HG02885 (cell line): ENCODE data around the gene UST.

Source experiments
- ATAC-seq: cut with Tn5 transposase; IDR thresholded peaks from one replicate; pipeline ENCODE4 v1.9.1; 2021; ENCODE audit warnings: mild to moderate bottlenecking; ENCODE audit not compliant: unreplicated experiment, poor library complexity

UST gene

GRCh38 chr6:148746363-148747144 lies at the start of gene UST:
UST (plus strand) TSS chr6:148747030; CDS start chr6:148747431, 401 bp downstream.
- ATAC-seq: peak; percentile 47

GRCh38 chr6:148697895-148698440 lies 48.9 kb upstream of the UST start:
- ATAC-seq: no peak

DNA sequence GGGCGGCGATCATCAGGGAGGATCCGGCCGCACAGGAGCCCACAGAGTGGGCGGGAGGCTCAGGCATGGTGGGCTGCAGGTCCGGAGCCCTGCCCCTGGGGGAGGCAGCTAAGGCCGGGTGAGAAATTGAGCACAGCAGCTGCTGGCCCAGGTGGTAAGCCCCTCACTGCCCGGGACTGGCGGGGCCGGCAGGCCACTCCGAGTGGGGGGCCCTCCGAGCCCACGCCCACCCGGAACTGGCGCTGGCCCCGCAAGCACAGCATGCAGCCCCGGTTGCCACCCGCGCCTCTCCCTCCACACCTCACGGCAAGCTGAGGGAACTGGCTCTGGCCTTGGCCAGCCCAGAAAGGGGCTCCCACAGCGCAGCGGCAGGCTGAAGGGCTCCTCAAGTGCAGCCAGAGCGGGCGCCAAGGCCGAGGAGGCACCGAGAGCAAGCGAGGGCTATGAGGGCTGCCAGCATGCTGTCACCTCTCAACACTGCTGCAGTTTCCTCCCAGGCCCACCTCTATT lies 48.1 kb upstream of the UST start:
- no peak for ATAC-seq

- ATAC-seq: no peak
Measured at GRCh38 chr6:148700047-148700715, 46.6 kb upstream of the UST start.

- ATAC-seq: peak; percentile 86
Measured at GRCh38 chr6:148700741-148701311, 46.0 kb upstream of the UST start.

DNA sequence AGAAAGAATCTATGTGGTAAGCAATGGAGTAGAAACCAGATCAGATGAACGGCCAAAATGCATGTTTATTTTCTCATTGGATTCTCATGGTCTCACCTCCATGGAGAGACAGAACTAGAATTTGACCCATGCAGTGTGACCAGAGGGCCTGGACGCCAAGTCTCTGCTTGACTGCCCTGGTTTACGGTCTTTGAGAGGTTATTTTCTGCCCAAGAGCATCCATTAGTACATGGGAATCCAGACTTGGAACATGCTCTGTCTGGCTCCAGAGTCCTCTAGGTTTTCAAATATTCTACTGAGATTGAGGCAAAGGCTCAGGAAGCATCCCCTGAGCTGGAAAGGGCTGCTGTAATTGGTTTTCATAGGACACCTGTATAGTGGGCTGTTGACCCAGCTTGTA lies 45.5 kb upstream of the UST start:
- no peak for ATAC-seq

GRCh38 chr6:148703900-148704299 lies 42.9 kb upstream of the UST start:
- no peak for ATAC-seq

GRCh38 chr6:148704400-148705246 lies 42.2 kb upstream of the UST start:
- no peak for ATAC-seq

- no peak for ATAC-seq
Measured at GRCh38 chr6:148708707-148709106, 38.1 kb upstream of the UST start.

GRCh38 chr6:148709577-148709976 lies 37.3 kb upstream of the UST start:
- ATAC-seq: no peak

GRCh38 chr6:148711833-148712654 lies 34.8 kb upstream of the UST start:
- no peak for ATAC-seq

- no peak for ATAC-seq
Measured at GRCh38 chr6:148713033-148713738, 33.6 kb upstream of the UST start.

- no peak for ATAC-seq
Measured at GRCh38 chr6:148713921-148714320, 32.9 kb upstream of the UST start.

DNA sequence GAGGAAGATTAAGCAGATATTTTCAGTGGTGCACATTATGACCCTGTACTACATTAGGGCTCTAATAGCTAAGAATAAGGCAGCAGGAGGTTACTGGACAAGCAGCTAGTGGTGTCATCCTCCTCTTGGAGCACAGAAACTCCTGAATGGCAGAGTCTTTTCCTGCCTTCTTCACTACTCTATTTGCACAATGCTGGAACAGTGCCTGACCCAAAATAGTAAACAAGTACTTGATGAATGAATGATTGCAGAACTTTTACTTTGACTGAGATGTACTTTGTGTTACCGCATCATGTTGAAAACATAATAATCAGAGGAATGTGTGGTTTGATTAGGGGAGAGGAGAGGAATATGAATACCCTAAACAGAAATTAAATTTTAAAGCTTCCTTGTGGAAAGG lies 30.0 kb upstream of the UST start:
- no peak for ATAC-seq

GRCh38 chr6:148720406-148720805 lies 26.4 kb upstream of the UST start:
- ATAC-seq: no peak

GRCh38 chr6:148720897-148721296 lies 25.9 kb upstream of the UST start:
- ATAC-seq: no peak

DNA sequence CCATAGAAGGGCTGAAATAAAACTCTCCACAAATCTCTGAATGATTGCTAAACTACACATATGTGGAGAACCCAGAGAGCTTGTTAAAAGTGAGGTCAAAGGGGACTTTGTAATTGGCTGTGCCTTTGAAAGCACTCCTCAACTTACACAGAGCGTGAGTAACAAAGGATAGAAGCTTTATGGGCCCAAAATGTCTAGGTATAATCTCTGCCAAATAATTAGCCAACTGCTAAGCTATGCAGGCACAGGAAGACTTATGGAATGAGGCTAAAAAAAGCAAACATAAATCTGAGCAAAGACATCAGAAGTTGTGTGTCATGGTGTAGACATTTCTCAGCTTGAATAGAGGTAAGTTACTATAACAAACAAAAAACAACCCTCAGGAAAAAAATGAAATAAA lies 23.3 kb upstream of the UST start:
- no peak for ATAC-seq

GRCh38 chr6:148724428-148724827 lies 22.4 kb upstream of the UST start:
- no peak for ATAC-seq

DNA sequence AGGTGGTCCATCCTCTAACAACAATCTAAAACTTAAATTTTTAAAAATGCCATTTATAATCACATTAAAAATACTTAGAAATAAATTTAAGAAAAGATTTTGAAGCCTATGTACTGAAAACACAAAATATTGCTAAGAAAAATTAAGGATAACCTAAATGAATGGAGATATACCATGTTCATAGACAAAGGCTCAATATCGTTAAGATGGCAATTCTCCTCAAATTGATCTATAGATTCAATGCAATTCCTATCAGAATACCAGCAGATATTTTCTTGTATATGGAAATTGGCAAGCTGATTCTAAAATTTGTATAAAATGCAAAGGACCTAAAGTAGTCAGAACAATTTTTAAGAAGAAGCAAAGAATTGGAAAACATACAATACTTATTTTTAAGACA lies 19.7 kb upstream of the UST start:
- ATAC-seq: no peak
